Fibroblast of lung (primary cell): Measurements from ENCODE around the gene ACSF2. TPM values are rescaled to one million over a fixed set of nuclear protein-coding genes. Genes with fewer than 3 reads are reported as not detected.

Experiments used
- DNase-seq, 2 donors: peaks; one replicate each; pipeline versions ENCODE4 v3.0.0 to v3.0.0-alpha.2; 2010; ENCODE audit warnings: low read depth in 2 of 2
- H2AFZ ChIP-seq: 2 replicates; pipeline ENCODE4 v1.5.1; 2012; ENCODE audit warnings: low read length, control low read depth, inconsistent platforms
- H3K27ac ChIP-seq: 2 replicates; pipeline ENCODE4 v1.5.1; 2011; ENCODE audit warnings: low read length, control low read depth; ENCODE audit not compliant: insufficient read depth
- H3K27me3 ChIP-seq: 2 replicates; pipeline ENCODE4 v1.5.1; 2011; ENCODE audit warnings: mild to moderate bottlenecking, low read length; ENCODE audit not compliant: control insufficient read depth, insufficient read depth
- H3K36me3 ChIP-seq: 2 replicates; pipeline ENCODE4 v1.5.1; 2011; ENCODE audit warnings: low read length; ENCODE audit not compliant: control insufficient read depth, insufficient read depth
- H3K4me1 ChIP-seq: 2 replicates; pipeline ENCODE4 v1.5.1; 2011; ENCODE audit warnings: low read length; ENCODE audit not compliant: control insufficient read depth, insufficient read depth; ENCODE audit errors: extremely low read depth
- H3K4me2 ChIP-seq: 2 replicates; pipeline ENCODE4 v1.5.1; 2011; ENCODE audit warnings: low read length, control low read depth; ENCODE audit not compliant: insufficient read depth; ENCODE audit errors: extremely low read depth
- H3K4me3 ChIP-seq, 4 experiments: fragments of 200-600 bp in 1 of 4; sonication (generic) in 1 of 4; replicated peaks in 1 of 4; 2 replicates each; pipeline ENCODE4 v1.5.1; 2011 to 2016; ENCODE audit warnings: low read length in 4 of 4, low read depth in 3 of 4, mild to moderate bottlenecking in 3 of 4, control low read depth in 2 of 4, inconsistent platforms in 1 of 4, mixed read lengths in 1 of 4; ENCODE audit not compliant: insufficient read depth in 1 of 4; ENCODE audit errors: control extremely low read depth in 1 of 4
- H3K79me2 ChIP-seq: 2 replicates; pipeline ENCODE4 v1.5.1; 2012; ENCODE audit warnings: mild to moderate bottlenecking, low read length, inconsistent platforms; ENCODE audit not compliant: control insufficient read depth, insufficient read depth
- H3K9ac ChIP-seq: 2 replicates; pipeline ENCODE4 v1.5.1; 2011; ENCODE audit warnings: mild to moderate bottlenecking, low read length, control low read depth; ENCODE audit not compliant: insufficient read depth
- H3K9me3 ChIP-seq: 2 replicates; pipeline ENCODE4 v1.5.1; 2012; ENCODE audit warnings: low read depth, low read length; ENCODE audit not compliant: control insufficient read depth, insufficient read depth
- H4K20me1 ChIP-seq: 2 replicates; pipeline ENCODE4 v1.5.1; 2011; ENCODE audit warnings: low read length; ENCODE audit not compliant: control insufficient read depth, insufficient read depth; ENCODE audit errors: extremely low read depth
- EZH2 ChIP-seq: IDR thresholded peaks from 2 replicates; pipeline ENCODE4 v1.5.1; 2012; ENCODE audit warnings: low read length, control low read depth, mild to moderate bottlenecking; ENCODE audit errors: missing control alignments
- polyA plus RNA-seq, 2 donors: library from polyadenylated mRNA; depleted of rRNA in 1 of 2; stranded (reverse) in 1 of 2; unstranded in 1 of 2; fragments of >200 nt; gene quantifications; 2 replicates each; pipeline ENCODE4 v1.2.1, GENCODE V29; 2011 to 2012; ENCODE audit warnings: missing spikeins in 1 of 2
- total RNA-seq: library from RNA; depleted of rRNA; stranded (reverse); fragments of >200 nt; gene quantifications from 2 replicates; pipeline ENCODE4 v1.2.1, GENCODE V29; 2014
- TF ChIP-seq, protein P1 (sequence below), 2 donors: IDR thresholded peaks in 1 of 2; conservative IDR thresholded peaks in 1 of 2; 1 replicate in 1 of 2; 2 replicates in 1 of 2; pipeline ENCODE4 v1.5.1; 2011 to 2012; ENCODE audit warnings: low read length in 2 of 2, control low read depth in 1 of 2, inconsistent platforms in 1 of 2, low read depth in 1 of 2, mild to moderate bottlenecking in 1 of 2

Gene ACSF2
- total and polyA plus RNA-seq, 2 donors (not counting 1 experiment from before 2014, with no cell fraction given), result 16.5 to 23.6 TPM

DNA sequence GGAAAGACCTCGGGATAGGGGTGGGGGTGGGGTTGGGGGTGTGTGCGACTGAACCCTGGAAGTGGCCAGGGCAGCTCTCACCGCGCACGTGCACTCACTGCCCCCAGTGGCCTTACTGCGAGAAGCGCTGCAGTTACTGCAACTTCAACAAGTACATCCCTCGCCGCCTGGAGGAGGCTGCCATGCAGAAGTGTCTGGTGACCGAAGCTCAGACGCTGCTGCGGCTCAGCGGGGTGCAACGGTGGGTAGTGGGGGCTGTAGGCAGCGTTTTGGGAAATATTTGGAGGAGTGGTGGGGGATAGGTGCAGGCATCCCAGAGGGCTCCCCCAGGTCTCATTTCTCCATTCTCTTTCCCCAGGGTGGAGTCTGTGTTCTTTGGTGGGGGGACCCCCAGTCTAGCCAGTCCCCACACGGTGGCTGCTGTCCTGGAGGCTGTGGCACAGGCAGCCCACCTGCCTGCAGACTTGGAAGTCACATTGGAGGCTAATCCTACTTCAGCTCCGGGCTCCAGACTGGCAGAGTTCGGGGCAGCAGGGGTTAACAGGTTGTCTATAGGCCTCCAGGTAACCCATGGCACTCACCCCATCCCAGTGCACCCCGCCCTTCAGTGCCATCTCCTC lies 53.6 kb downstream of the ACSF2 start:
- Histone ChIP-seq H3K9me3 (no peaks in the 10 kb centered on the region), H3K4me2 (peak overlapping the region; percentile 97), H3K4me1 (peaks cover 12% of the 10 kb centered on the region), H3K9ac (peak overlapping the region; percentile 69), H2AFZ (peak overlapping the region; percentile 77), H3K79me2 (peaks cover 6% of the 10 kb centered on the region), H3K36me3 (peaks cover 7% of the 10 kb centered on the region), H3K27ac (peak overlapping the region; percentile 65), H4K20me1 (no peaks in the 10 kb centered on the region), H3K27me3 (peaks cover 3% of the 10 kb centered on the region), H3K4me3 (peak overlapping the region; percentile 87 to 96 (median 92))
- peak; percentile 70 to 81 for DNase-seq
- TF ChIP-seq, protein P1, sequence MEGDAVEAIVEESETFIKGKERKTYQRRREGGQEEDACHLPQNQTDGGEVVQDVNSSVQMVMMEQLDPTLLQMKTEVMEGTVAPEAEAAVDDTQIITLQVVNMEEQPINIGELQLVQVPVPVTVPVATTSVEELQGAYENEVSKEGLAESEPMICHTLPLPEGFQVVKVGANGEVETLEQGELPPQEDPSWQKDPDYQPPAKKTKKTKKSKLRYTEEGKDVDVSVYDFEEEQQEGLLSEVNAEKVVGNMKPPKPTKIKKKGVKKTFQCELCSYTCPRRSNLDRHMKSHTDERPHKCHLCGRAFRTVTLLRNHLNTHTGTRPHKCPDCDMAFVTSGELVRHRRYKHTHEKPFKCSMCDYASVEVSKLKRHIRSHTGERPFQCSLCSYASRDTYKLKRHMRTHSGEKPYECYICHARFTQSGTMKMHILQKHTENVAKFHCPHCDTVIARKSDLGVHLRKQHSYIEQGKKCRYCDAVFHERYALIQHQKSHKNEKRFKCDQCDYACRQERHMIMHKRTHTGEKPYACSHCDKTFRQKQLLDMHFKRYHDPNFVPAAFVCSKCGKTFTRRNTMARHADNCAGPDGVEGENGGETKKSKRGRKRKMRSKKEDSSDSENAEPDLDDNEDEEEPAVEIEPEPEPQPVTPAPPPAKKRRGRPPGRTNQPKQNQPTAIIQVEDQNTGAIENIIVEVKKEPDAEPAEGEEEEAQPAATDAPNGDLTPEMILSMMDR (conservative IDR thresholded peaks at IDR 0.05 in 1 of 2, IDR thresholded peaks at IDR 0.05 in 1 of 2; ENCODE audit: low read depth in 1 of 2, low read length in 2 of 2), result peak; percentile 40 to 60
- no peak for TF ChIP-seq EZH2

DNA sequence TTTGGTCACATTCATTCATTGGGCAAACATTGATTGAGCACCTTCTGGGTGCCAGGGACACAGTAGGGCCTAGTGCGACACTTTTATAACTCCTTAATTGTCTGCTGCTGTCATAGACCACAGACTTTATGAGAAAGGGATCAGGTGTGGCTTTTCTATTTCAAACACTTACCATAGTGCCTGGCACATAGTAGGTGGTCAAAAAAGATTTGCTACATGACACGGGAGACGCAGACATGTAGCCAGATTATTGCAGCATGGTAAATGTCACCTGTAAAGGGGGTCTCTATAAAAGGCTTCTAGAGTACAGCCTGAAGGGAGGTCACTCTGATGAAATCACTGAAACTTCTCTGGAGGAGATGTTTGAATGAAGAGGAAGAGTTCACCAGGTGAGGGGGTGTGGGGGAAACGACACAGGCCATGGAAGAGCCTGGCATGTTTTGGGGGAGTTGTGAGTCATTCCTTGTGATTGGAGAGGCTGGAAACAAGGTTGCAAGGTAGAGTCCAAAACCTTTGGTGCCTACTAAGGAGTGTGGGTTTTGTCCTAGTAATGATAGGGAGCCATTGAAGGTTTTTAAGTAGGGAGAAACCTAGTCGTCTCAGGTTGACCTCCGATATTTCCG lies 54.2 kb downstream of the ACSF2 start:
- Histone ChIP-seq H3K36me3 (peaks cover 8% of the 10 kb centered on the region), H2AFZ (no peak overlapping the region), H3K9me3 (no peaks in the 10 kb centered on the region), H3K4me1 (peaks cover 12% of the 10 kb centered on the region), H3K4me3 (peak overlapping the region in 1 of 4 experiments; percentile 91), H3K27me3 (peaks cover 3% of the 10 kb centered on the region), H3K79me2 (peaks cover 6% of the 10 kb centered on the region), H3K4me2 (peak overlapping the region; percentile 92), H4K20me1 (no peaks in the 10 kb centered on the region), H3K9ac (no peak overlapping the region), H3K27ac (no peak overlapping the region)
- no peak for DNase-seq
- TF ChIP-seq EZH2, result no peak
- TF ChIP-seq, protein P1 (conservative IDR thresholded peaks at IDR 0.05 in 1 of 2, IDR thresholded peaks at IDR 0.05 in 1 of 2; ENCODE audit: low read depth in 1 of 2, low read length in 2 of 2), result no peak

DNA sequence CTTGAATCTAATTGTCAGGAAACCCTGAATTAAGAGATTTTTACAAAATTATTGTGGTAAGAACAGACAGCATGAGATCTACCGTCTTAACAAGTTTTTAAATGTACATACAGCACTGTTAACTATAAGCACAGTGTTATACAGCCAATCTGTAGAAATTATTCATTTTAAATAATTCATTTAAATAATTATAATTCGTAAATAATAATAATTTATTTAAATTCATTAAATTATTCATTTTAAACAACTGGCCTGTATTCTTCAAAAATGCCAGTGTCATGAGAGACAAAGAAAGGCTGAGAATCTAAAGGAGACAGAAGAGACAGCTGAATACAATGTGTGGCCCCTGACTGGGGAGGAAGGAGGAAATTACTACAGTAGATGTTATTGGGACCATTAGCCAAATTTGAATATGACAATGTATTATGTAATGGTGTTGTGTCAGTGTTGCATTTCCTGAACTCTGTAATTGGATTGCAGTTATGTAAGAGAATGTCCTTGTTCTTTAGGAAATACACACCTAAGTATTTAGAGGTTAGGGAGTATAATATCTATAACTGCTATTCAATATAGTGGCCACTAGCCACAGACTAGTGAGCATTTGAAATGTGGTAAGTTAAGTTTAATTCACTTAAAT lies 55.0 kb downstream of the ACSF2 start:
- H3K36me3 ChIP-seq, result peaks cover 8% of the 10 kb centered on the region

More for the DNA sequence above, 55.0 kb downstream of the ACSF2 start:
- TF ChIP-seq, protein P1 (conservative IDR thresholded peaks at IDR 0.05 in 1 of 2, IDR thresholded peaks at IDR 0.05 in 1 of 2; ENCODE audit: low read depth in 1 of 2, low read length in 2 of 2), result no peak
- TF ChIP-seq EZH2, result no peak
- Histone ChIP-seq H3K4me1 (peaks cover 12% of the 10 kb centered on the region), H3K9ac (no peak overlapping the region), H3K27me3 (no peaks in the 10 kb centered on the region), H2AFZ (no peak overlapping the region), H3K4me3 (no peak overlapping the region), H3K27ac (no peak overlapping the region), H4K20me1 (no peaks in the 10 kb centered on the region), H3K9me3 (no peaks in the 10 kb centered on the region), H3K79me2 (peaks cover 6% of the 10 kb centered on the region), H3K4me2 (no peak overlapping the region)
- DNase-seq, result no peak
